ENCODE data around the gene GGCT. TPM values are rescaled to one million over a fixed set of nuclear protein-coding genes. Genes with fewer than 3 reads are reported as not detected.

The GGCT gene
- total and polyA plus RNA-seq, 8 donors = 2.9 to 56.5 (median 25.7) TPM; not detected in 1

- peaks cover 0 to 26% (median 9%) of the 10 kb centered on the region in 4 donors for H3K4me1 ChIP-seq
- no peaks in the 10 kb centered on the region for H3K9me3 ChIP-seq
- no peaks in the 10 kb centered on the region for H3K27me3 ChIP-seq
- 90 to 96% (median 94%) methylated on average over 9 to 29 of the region's 29 CpGs for WGBS, 5 donors
- no peak overlapping the region for H3K27ac ChIP-seq
- no peak overlapping the region for H3K4me3 ChIP-seq
- intact Hi-C loops (cut with DNase I; ENCODE audit: low total_unique reads) = no loop called here
- no peak for DNase-seq
- TF ChIP-seq POLR2AphosphoS5 (IDR thresholded peaks at IDR 0.05) (no peak), EP300 (IDR thresholded peaks at IDR 0.05) (no peak), POLR2A (IDR thresholded peaks at IDR 0.05) (no peak)
- TF ChIP-seq, protein P1, sequence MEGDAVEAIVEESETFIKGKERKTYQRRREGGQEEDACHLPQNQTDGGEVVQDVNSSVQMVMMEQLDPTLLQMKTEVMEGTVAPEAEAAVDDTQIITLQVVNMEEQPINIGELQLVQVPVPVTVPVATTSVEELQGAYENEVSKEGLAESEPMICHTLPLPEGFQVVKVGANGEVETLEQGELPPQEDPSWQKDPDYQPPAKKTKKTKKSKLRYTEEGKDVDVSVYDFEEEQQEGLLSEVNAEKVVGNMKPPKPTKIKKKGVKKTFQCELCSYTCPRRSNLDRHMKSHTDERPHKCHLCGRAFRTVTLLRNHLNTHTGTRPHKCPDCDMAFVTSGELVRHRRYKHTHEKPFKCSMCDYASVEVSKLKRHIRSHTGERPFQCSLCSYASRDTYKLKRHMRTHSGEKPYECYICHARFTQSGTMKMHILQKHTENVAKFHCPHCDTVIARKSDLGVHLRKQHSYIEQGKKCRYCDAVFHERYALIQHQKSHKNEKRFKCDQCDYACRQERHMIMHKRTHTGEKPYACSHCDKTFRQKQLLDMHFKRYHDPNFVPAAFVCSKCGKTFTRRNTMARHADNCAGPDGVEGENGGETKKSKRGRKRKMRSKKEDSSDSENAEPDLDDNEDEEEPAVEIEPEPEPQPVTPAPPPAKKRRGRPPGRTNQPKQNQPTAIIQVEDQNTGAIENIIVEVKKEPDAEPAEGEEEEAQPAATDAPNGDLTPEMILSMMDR (IDR thresholded peaks at IDR 0.05) = no peak
- H3K36me3 ChIP-seq = peaks cover 22 to 99% (median 77%) of the 10 kb centered on the region in 4 donors
These were observed 52.9 kb downstream of the GGCT start for GRCh38 chr7:30451539-30452279.

DNA sequence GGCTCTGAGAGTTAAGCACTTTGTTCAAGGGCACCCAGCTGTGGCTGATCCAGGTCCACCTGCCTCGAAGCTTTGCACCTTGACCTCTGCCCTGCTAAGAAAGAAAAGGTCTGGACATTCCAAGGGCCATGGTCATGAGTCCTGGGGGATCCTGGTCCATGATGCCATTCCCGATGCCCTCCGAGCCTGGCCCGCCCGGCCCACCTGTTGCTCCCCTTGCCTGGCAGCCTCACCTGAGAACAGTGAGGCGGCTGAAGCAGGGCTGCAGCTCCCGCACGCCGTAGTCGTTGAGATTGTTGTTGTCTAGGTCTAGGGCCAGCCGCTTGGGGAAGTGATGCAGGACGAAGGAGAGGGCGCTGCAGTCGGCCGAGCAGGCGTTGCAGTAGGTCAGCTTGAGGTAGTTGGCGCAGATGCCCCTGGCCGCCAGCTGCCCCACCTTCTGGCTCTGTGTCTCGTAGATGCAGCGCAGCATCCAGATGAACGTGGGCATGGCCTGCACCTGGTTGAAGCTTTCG lies 53.6 kb downstream of the GGCT start:
- TF ChIP-seq EP300 (IDR thresholded peaks at IDR 0.05) = no peak
- TF ChIP-seq, protein P1 (IDR thresholded peaks at IDR 0.05) = no peak
- no peak for TF ChIP-seq POLR2AphosphoS5 (IDR thresholded peaks at IDR 0.05)
- Histone ChIP-seq H3K27me3 (no peaks in the 10 kb centered on the region), H3K27ac (no peak overlapping the region), H3K4me3 (no peak overlapping the region), H3K36me3 (peaks cover 18 to 99% (median 76%) of the 10 kb centered on the region in 4 donors), H3K4me1 (peaks cover 0 to 30% (median 9%) of the 10 kb centered on the region in 4 donors), H3K9me3 (no peaks in the 10 kb centered on the region)
- intact Hi-C loops (cut with DNase I; ENCODE audit: low total_unique reads) = no loop called here
- no peak for DNase-seq
- WGBS, 5 donors = 93 to 95% (median 94%) methylated on average over 13 to 22 of the region's 22 CpGs

DNA sequence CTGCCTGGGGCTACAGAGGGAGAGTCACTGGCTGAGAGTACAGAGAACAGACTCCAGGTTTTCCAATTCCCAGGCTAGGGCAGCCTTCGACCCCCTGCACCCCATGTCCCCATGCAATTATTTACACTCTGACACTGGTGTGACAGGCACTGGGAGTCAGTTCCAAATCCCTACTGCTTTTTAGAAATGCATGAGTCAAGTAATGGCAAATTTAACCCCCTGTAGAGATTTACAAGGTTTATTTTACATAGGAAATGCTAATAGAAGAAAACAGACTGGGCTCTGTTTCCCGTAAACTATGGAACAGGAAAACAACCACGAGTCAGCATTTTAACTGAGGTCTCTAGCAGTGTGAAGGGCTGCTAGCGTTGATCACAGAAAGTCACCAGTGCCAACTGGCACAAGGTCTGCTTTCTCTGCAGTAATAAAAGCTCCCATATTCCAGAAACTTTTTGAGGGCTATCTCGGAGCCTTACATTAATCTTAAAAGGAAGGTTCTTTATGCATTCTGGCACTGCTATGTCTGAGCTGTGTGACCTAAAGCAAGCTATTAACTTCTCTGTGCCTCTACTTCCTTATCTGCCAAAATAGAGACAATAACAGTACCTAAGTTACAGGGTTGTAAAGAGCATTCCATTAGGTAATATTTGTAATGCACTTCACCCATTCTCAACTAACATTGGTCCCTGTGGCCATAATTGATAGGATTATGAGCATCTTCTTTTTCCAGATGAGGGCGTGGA lies 54.2 kb downstream of the GGCT start:
- H3K36me3 ChIP-seq = peaks cover 14 to 99% (median 70%) of the 10 kb centered on the region in 4 donors
- WGBS, 5 donors = 63 to 75% (median 72%) methylated on average over 6 of the region's 6 CpGs
- intact Hi-C loops (cut with DNase I; ENCODE audit: low total_unique reads) = no loop called here

More for the DNA sequence above, 54.2 kb downstream of the GGCT start:
- Histone ChIP-seq H3K9me3 (no peaks in the 10 kb centered on the region), H3K27ac (peak overlapping the region in 2 of 5 donors; percentile 21 to 25), H3K4me1 (peaks cover 0 to 33% (median 9%) of the 10 kb centered on the region in 4 donors), H3K4me3 (no peak overlapping the region), H3K27me3 (no peaks in the 10 kb centered on the region)
- TF ChIP-seq, protein P1 (IDR thresholded peaks at IDR 0.05) = no peak
- TF ChIP-seq EP300 (IDR thresholded peaks at IDR 0.05) (no peak), POLR2A (IDR thresholded peaks at IDR 0.05) (no peak), POLR2AphosphoS5 (IDR thresholded peaks at IDR 0.05) (no peak)
- DNase-seq = no peak

Measured in stomach (tissue), 9 donors.